ENCODE results near the gene RPS16.

RPS16 gene

GRCh38 chr19:39405958-39406655, 29.6 kb downstream of the RPS16 start:
- DNase-seq, result no peak

GRCh38 chr19:39405261-39405957, 30.3 kb downstream of the RPS16 start:
- no peak for DNase-seq

GRCh38 chr19:39403331-39404312, 32.1 kb downstream of the RPS16 start:
- DNase-seq, result peak; percentile 42 to 74

GRCh38 chr19:39402346-39403300, 33.1 kb downstream of the RPS16 start:
- DNase-seq, result peak; percentile 81 to 87

GRCh38 chr19:39401549-39402345, 34.0 kb downstream of the RPS16 start:
- DNase-seq, result no peak

- DNase-seq, result no peak
Observed at GRCh38 chr19:39401070-39401548, 34.6 kb downstream of the RPS16 start.

GRCh38 chr19:39400061-39400460, 35.7 kb downstream of the RPS16 start:
- no peak for DNase-seq

- DNase-seq, result no peak
Observed at GRCh38 chr19:39399668-39400050, 36.1 kb downstream of the RPS16 start.

GRCh38 chr19:39398297-39398864, 37.4 kb downstream of the RPS16 start:
- no peak for DNase-seq

- DNase-seq, result peak; percentile 75 to 80
Observed at GRCh38 chr19:39397360-39398296, 38.1 kb downstream of the RPS16 start.

- peak; percentile 100 for DNase-seq
Observed at GRCh38 chr19:39390751-39391437, 44.9 kb downstream of the RPS16 start, which contains the start of the genes MED29 and PAF1. Gene MED29, plus strand, starts transcription at chr19:39391378. Its CDS starts 45 bp downstream, at chr19:39391423. Gene PAF1, minus strand, starts transcription at chr19:39391106. Its CDS starts 242 bp downstream, at chr19:39390864.

- no peak for DNase-seq
Observed at GRCh38 chr19:39390451-39390750, 45.3 kb downstream of the RPS16 start.

GRCh38 chr19:39389631-39390414, 45.9 kb downstream of the RPS16 start:
- no peak for DNase-seq

GRCh38 chr19:39388657-39389056, 47.1 kb downstream of the RPS16 start:
- DNase-seq, result no peak

GRCh38 chr19:39386557-39386956, 49.2 kb downstream of the RPS16 start:
- no peak for DNase-seq

- no peak for DNase-seq
Observed at GRCh38 chr19:39385629-39386411, 49.9 kb downstream of the RPS16 start.

Measured in SHP77 (cell line).